Adipocyte (in vitro differentiated cells): ENCODE results near the gene MAN1C1.

Experiments
- DNase-seq: peaks from one replicate; pipeline ENCODE4 v3.0.0-alpha.2; 2015; ENCODE audit warnings: low read depth
- H3K27me3 ChIP-seq: replicated peaks from 2 replicates; pipeline ENCODE4 v1.7.0; 2013; ENCODE audit warnings: mild to moderate bottlenecking, low read length, moderate library complexity; ENCODE audit not compliant: control insufficient read depth, insufficient read depth
- H3K36me3 ChIP-seq: 2 replicates; pipeline ENCODE4 v1.7.0; 2013; ENCODE audit warnings: low read length, mild to moderate bottlenecking, moderate library complexity; ENCODE audit not compliant: control insufficient read depth, insufficient read depth, severe bottlenecking
- H3K4me1 ChIP-seq: 2 replicates; pipeline ENCODE4 v1.7.0; 2013; ENCODE audit warnings: mild to moderate bottlenecking, low read length, moderate library complexity; ENCODE audit not compliant: control insufficient read depth, insufficient read depth
- H3K4me3 ChIP-seq: 2 replicates; pipeline ENCODE4 v1.7.0; 2013; ENCODE audit warnings: mild to moderate bottlenecking, low read length, moderate library complexity
- H3K9ac ChIP-seq: 2 replicates; pipeline ENCODE4 v1.7.0; 2013; ENCODE audit warnings: mild to moderate bottlenecking, low read length, moderate library complexity
- H3K9me3 ChIP-seq: 2 replicates; pipeline ENCODE4 v1.7.0; 2013; ENCODE audit warnings: mild to moderate bottlenecking, low read length, moderate library complexity; ENCODE audit not compliant: control insufficient read depth

MAN1C1 gene

GRCh38 chr1:25679171-25679570 lies 62.6 kb downstream of the MAN1C1 start:
- no peak overlapping the region for H3K4me3 ChIP-seq
- H3K9ac ChIP-seq: no peak overlapping the region
- no peaks in the 10 kb centered on the region for H3K27me3 ChIP-seq
- H3K36me3 ChIP-seq: no peaks in the 10 kb centered on the region
- DNase-seq: no peak
- H3K4me1 ChIP-seq: peaks cover 27% of the 10 kb centered on the region
- no peaks in the 10 kb centered on the region for H3K9me3 ChIP-seq

- Histone ChIP-seq H3K27me3 (no peaks in the 10 kb centered on the region), H3K9ac (no peak overlapping the region), H3K9me3 (no peaks in the 10 kb centered on the region), H3K4me3 (no peak overlapping the region), H3K4me1 (peaks cover 43% of the 10 kb centered on the region), H3K36me3 (no peaks in the 10 kb centered on the region)
- no peak for DNase-seq
These were observed 64.1 kb downstream of the MAN1C1 start for GRCh38 chr1:25680701-25681100.

- H3K36me3 ChIP-seq: no peaks in the 10 kb centered on the region
- peaks cover 50% of the 10 kb centered on the region for H3K4me1 ChIP-seq
- H3K4me3 ChIP-seq: no peak overlapping the region
- H3K9ac ChIP-seq: peak overlapping the region; percentile 55
- no peaks in the 10 kb centered on the region for H3K27me3 ChIP-seq
- no peaks in the 10 kb centered on the region for H3K9me3 ChIP-seq
- DNase-seq: no peak
These were observed 65.5 kb downstream of the MAN1C1 start for GRCh38 chr1:25682059-25682601.

- peaks cover 61% of the 10 kb centered on the region for H3K4me1 ChIP-seq
- no peaks in the 10 kb centered on the region for H3K27me3 ChIP-seq
- H3K4me3 ChIP-seq: no peak overlapping the region
- no peaks in the 10 kb centered on the region for H3K36me3 ChIP-seq
- no peak overlapping the region for H3K9ac ChIP-seq
- no peaks in the 10 kb centered on the region for H3K9me3 ChIP-seq
- DNase-seq: no peak
These were observed 66.6 kb downstream of the MAN1C1 start for GRCh38 chr1:25683177-25683576.

- no peak overlapping the region for H3K9ac ChIP-seq
- no peaks in the 10 kb centered on the region for H3K27me3 ChIP-seq
- no peak overlapping the region for H3K4me3 ChIP-seq
- peaks cover 66% of the 10 kb centered on the region for H3K4me1 ChIP-seq
- no peak for DNase-seq
- H3K9me3 ChIP-seq: no peaks in the 10 kb centered on the region
- H3K36me3 ChIP-seq: no peaks in the 10 kb centered on the region
These were observed 67.1 kb downstream of the MAN1C1 start for GRCh38 chr1:25683731-25684130.

GRCh38 chr1:25684216-25684965 lies 67.8 kb downstream of the MAN1C1 start:
- Histone ChIP-seq H3K4me1 (peaks cover 73% of the 10 kb centered on the region), H3K36me3 (no peaks in the 10 kb centered on the region), H3K9ac (no peak overlapping the region), H3K27me3 (no peaks in the 10 kb centered on the region), H3K9me3 (no peaks in the 10 kb centered on the region), H3K4me3 (no peak overlapping the region)
- DNase-seq: no peak

- no peak overlapping the region for H3K4me3 ChIP-seq
- H3K9me3 ChIP-seq: no peaks in the 10 kb centered on the region
- peaks cover 73% of the 10 kb centered on the region for H3K4me1 ChIP-seq
- no peaks in the 10 kb centered on the region for H3K27me3 ChIP-seq
- no peaks in the 10 kb centered on the region for H3K36me3 ChIP-seq
- H3K9ac ChIP-seq: no peak overlapping the region
- no peak for DNase-seq
These were observed 68.7 kb downstream of the MAN1C1 start for GRCh38 chr1:25685211-25685750.

GRCh38 chr1:25685938-25686665 lies 69.5 kb downstream of the MAN1C1 start:
- Histone ChIP-seq H3K4me1 (peaks cover 73% of the 10 kb centered on the region), H3K9ac (peak overlapping the region; percentile 67), H3K36me3 (no peaks in the 10 kb centered on the region), H3K4me3 (peak overlapping the region; percentile 68), H3K9me3 (no peaks in the 10 kb centered on the region), H3K27me3 (no peaks in the 10 kb centered on the region)
- no peak for DNase-seq

GRCh38 chr1:25687221-25688017 lies 70.8 kb downstream of the MAN1C1 start:
- peak overlapping the region; percentile 76 for H3K9ac ChIP-seq
- H3K27me3 ChIP-seq: no peaks in the 10 kb centered on the region
- no peaks in the 10 kb centered on the region for H3K36me3 ChIP-seq
- H3K9me3 ChIP-seq: no peaks in the 10 kb centered on the region
- DNase-seq: no peak
- H3K4me3 ChIP-seq: peak overlapping the region; percentile 68
- H3K4me1 ChIP-seq: peaks cover 60% of the 10 kb centered on the region

- H3K9ac ChIP-seq: peak overlapping the region; percentile 76
- H3K4me1 ChIP-seq: peaks cover 60% of the 10 kb centered on the region
- DNase-seq: peak; percentile 53
- H3K9me3 ChIP-seq: no peaks in the 10 kb centered on the region
- peak overlapping the region; percentile 2 for H3K4me3 ChIP-seq
- H3K36me3 ChIP-seq: no peaks in the 10 kb centered on the region
- H3K27me3 ChIP-seq: no peaks in the 10 kb centered on the region
These were observed 72.0 kb downstream of the MAN1C1 start for GRCh38 chr1:25688390-25689119.
